GM18907 (cell line): ENCODE data around the gene RIT2.
"Not testable (repeated sequence)": the region's sequence is repeated elsewhere in the genome, so short reads cannot be mapped to it uniquely, and the experiment has no call there.

Experiments used
- ATAC-seq: cut with Tn5 transposase; IDR thresholded peaks from one replicate; pipeline ENCODE4 v1.9.1; 2021; ENCODE audit warnings: mild to moderate bottlenecking, moderate library complexity; ENCODE audit not compliant: unreplicated experiment

RIT2 gene

GRCh38 chr18:42854558-42854957, 260.9 kb downstream of the RIT2 start:
- ATAC-seq, result no peak

- no peak for ATAC-seq
These were observed 265.1 kb downstream of the RIT2 start for GRCh38 chr18:42850174-42851083.

GRCh38 chr18:42839408-42839807, 276.1 kb downstream of the RIT2 start:
- ATAC-seq, result no peak

- ATAC-seq, result no peak
These were observed 276.8 kb downstream of the RIT2 start for GRCh38 chr18:42838546-42839145.

- no peak for ATAC-seq
These were observed 284.5 kb downstream of the RIT2 start for GRCh38 chr18:42830936-42831335.

GRCh38 chr18:42828881-42829280, 286.6 kb downstream of the RIT2 start:
- ATAC-seq, result no peak

GRCh38 chr18:42824178-42824577, 291.3 kb downstream of the RIT2 start:
- ATAC-seq, result no peak

- ATAC-seq, result no peak
These were observed 292.8 kb downstream of the RIT2 start for GRCh38 chr18:42822711-42823110.

GRCh38 chr18:42821492-42821891, 294.0 kb downstream of the RIT2 start:
- no peak for ATAC-seq

- ATAC-seq, result no peak
These were observed 300.9 kb downstream of the RIT2 start for GRCh38 chr18:42814618-42815017.

- ATAC-seq, result no peak
These were observed 301.3 kb downstream of the RIT2 start for GRCh38 chr18:42814184-42814583.

- no peak for ATAC-seq
These were observed 301.9 kb downstream of the RIT2 start for GRCh38 chr18:42813570-42813969.

GRCh38 chr18:42807887-42808286, 307.6 kb downstream of the RIT2 start:
- no peak for ATAC-seq

GRCh38 chr18:42801706-42802105, 313.8 kb downstream of the RIT2 start:
- ATAC-seq, result no peak

- no peak for ATAC-seq
These were observed 316.8 kb downstream of the RIT2 start for GRCh38 chr18:42798606-42799170.

- ATAC-seq, result not testable (repeated sequence)
These were observed 320.2 kb downstream of the RIT2 start for GRCh38 chr18:42795213-42795789.

- ATAC-seq, result no peak
These were observed 322.8 kb downstream of the RIT2 start for GRCh38 chr18:42792731-42793130.

- no peak for ATAC-seq
These were observed 330.9 kb downstream of the RIT2 start for GRCh38 chr18:42784632-42785031.

- ATAC-seq, result no peak
These were observed 332.6 kb downstream of the RIT2 start for GRCh38 chr18:42782929-42783328.

- no peak for ATAC-seq
These were observed 334.1 kb downstream of the RIT2 start for GRCh38 chr18:42781298-42781815.

GRCh38 chr18:42780171-42780570, 335.3 kb downstream of the RIT2 start:
- no peak for ATAC-seq
